Naive thymus-derived CD4-positive, alpha-beta T cell (primary cell): Measurements from ENCODE around the gene MAP1LC3B2. TPM values are rescaled to one million over a fixed set of nuclear protein-coding genes. Genes with fewer than 3 reads are reported as not detected.

Experiments
- ATAC-seq: fragments of 150-1000 bp; cut with Tn5 transposase; 2 replicates; pipeline ENCODE4 v1.10.0; 2021; ENCODE audit warnings: mild to moderate bottlenecking, moderate library complexity
- CTCF ChIA-PET: fragments of 350-600 bp; sonication (Branson Sonifier 250); formaldehyde crosslinking; loops from one replicate; lab custom pipeline; 2021; ENCODE audit warnings: antibody characterized with exemption; lab: Charles Lee
- POLR2A ChIA-PET: fragments of 350-600 bp; sonication (Branson Sonifier 250); formaldehyde crosslinking; loops from one replicate; lab custom pipeline; 2021; ENCODE audit warnings: antibody characterized with exemption, inconsistent platforms; lab: Charles Lee
- DNase-seq, 9 donors: peaks; one replicate each; pipeline versions ENCODE4 v3.0.0 to v3.0.0-alpha.2; 2020 to 2022; ENCODE audit warnings: mixed read lengths in 1 of 9
- H3K27ac ChIP-seq: one replicate; pipeline ENCODE4 v1.7.0; 2013; ENCODE audit warnings: mild to moderate bottlenecking, low read depth, low read length, moderate library complexity
- H3K27me3 ChIP-seq, 2 donors: one replicate each; pipeline ENCODE4 v1.7.0; 2013; ENCODE audit warnings: low read length in 2 of 2, mild to moderate bottlenecking in 2 of 2, moderate library complexity in 2 of 2; ENCODE audit not compliant: control insufficient read depth in 2 of 2, insufficient read depth in 2 of 2
- H3K36me3 ChIP-seq, 3 experiments: 1 replicate in 2 of 3; 2 replicates in 1 of 3; pipeline ENCODE4 v1.7.0; 2013; ENCODE audit warnings: low read length in 3 of 3, mild to moderate bottlenecking in 3 of 3, moderate library complexity in 1 of 3; ENCODE audit not compliant: insufficient read depth in 3 of 3, control insufficient read depth in 2 of 3
- H3K4me1 ChIP-seq, 2 donors: one replicate each; pipeline ENCODE4 v1.7.0; 2013; ENCODE audit warnings: low read length in 2 of 2, mild to moderate bottlenecking in 2 of 2, moderate library complexity in 1 of 2; ENCODE audit not compliant: control insufficient read depth in 2 of 2, insufficient read depth in 2 of 2
- H3K4me3 ChIP-seq: 2 replicates; pipeline ENCODE4 v1.7.0; 2013; ENCODE audit warnings: mild to moderate bottlenecking, low read length
- H3K9me3 ChIP-seq, 3 experiments: 1 replicate in 2 of 3; 2 replicates in 1 of 3; pipeline ENCODE4 v1.7.0; 2013; ENCODE audit warnings: low read length in 3 of 3; ENCODE audit not compliant: control insufficient read depth in 2 of 3
- H3K27ac Mint-ChIP-seq, 9 donors: one replicate each; pipeline ENCODE4 v1.8.0; 2020 to 2022; ENCODE audit warnings: mixed read lengths in 9 of 9, mild to moderate bottlenecking in 8 of 9, moderate library complexity in 5 of 9, inconsistent platforms in 2 of 9
- H3K27me3 Mint-ChIP-seq, 5 donors: one replicate each; pipeline ENCODE4 v1.8.0; 2021 to 2022; ENCODE audit warnings: mixed read lengths in 5 of 5, mild to moderate bottlenecking in 1 of 5
- H3K36me3 Mint-ChIP-seq, 5 donors: one replicate each; pipeline ENCODE4 v1.8.0; 2020 to 2022; ENCODE audit warnings: mixed read lengths in 5 of 5, mild to moderate bottlenecking in 3 of 5, inconsistent platforms in 1 of 5
- H3K4me1 Mint-ChIP-seq, 7 donors: one replicate each; pipeline ENCODE4 v1.8.0; 2020 to 2022; ENCODE audit warnings: mixed read lengths in 7 of 7, mild to moderate bottlenecking in 3 of 7, inconsistent platforms in 1 of 7
- H3K4me3 Mint-ChIP-seq, 10 donors: one replicate each; pipeline ENCODE4 v1.8.0; 2020 to 2022; ENCODE audit warnings: mild to moderate bottlenecking in 10 of 10, mixed read lengths in 10 of 10, moderate library complexity in 6 of 10, inconsistent platforms in 2 of 10
- H3K9me3 Mint-ChIP-seq, 11 donors: one replicate each; pipeline ENCODE4 v1.8.0; 2020 to 2022; ENCODE audit warnings: mixed read lengths in 11 of 11, mild to moderate bottlenecking in 4 of 11, inconsistent platforms in 1 of 11, moderate library complexity in 1 of 11
- intact Hi-C, 2 donors: fragments of 100-400 bp; cut with micrococcal nuclease; formaldehyde crosslinking; loops; one replicate each; pipeline ENCODE4 v1.15.1; 2023
- polyA plus RNA-seq, 2 donors: library from polyadenylated mRNA; unstranded; fragments of 300-500 nt; fragmentation: Illumina TruSeq; gene quantifications; one replicate each; pipeline ENCODE4 v1.2.3, GENCODE V29; 2021
- total RNA-seq, 6 experiments: library from RNA in 5 of 6; stranded (reverse) in 5 of 6; gene quantifications; 1 replicate in 5 of 6; 2 replicates in 1 of 6; pipeline ENCODE4 v1.2.3 and lab custom pipeline; 2021 to 2026

MAP1LC3B2 gene
- total and polyA plus RNA-seq, 7 experiments from 2014 or later: 0.48 to 6.6 (median 1.7) TPM

DNA sequence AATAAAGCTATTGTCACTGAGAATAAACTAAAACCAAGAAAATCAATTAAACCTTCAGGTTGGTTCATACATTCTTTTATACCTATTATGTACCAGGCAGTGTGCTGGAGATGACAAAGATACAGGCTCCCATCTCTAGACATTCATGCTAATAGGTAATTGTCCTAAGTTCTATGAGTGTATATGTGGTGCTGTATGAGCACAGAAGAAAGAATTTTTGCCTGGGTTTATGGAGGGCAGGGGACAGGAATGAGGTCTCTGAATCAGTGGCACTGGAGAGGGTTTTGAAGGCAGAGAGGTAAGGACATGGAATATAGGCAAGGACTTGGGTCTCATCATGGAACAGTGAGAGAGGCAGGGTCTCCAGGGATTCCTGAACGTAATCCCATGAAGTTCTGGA, 38.7 kb downstream of the MAP1LC3B2 start:
- ChIA-PET CTCF (interaction anchor here (0.5 to 1.0 kb wide), 3 partner anchors 15 to 117 kb away, joined by 3 to 7 read pairs (median 3); no protein-coding TSS in a partner anchor), POLR2A (no interaction called here)
- H3K4me3 Mint-ChIP-seq: no peak overlapping the region

DNA sequence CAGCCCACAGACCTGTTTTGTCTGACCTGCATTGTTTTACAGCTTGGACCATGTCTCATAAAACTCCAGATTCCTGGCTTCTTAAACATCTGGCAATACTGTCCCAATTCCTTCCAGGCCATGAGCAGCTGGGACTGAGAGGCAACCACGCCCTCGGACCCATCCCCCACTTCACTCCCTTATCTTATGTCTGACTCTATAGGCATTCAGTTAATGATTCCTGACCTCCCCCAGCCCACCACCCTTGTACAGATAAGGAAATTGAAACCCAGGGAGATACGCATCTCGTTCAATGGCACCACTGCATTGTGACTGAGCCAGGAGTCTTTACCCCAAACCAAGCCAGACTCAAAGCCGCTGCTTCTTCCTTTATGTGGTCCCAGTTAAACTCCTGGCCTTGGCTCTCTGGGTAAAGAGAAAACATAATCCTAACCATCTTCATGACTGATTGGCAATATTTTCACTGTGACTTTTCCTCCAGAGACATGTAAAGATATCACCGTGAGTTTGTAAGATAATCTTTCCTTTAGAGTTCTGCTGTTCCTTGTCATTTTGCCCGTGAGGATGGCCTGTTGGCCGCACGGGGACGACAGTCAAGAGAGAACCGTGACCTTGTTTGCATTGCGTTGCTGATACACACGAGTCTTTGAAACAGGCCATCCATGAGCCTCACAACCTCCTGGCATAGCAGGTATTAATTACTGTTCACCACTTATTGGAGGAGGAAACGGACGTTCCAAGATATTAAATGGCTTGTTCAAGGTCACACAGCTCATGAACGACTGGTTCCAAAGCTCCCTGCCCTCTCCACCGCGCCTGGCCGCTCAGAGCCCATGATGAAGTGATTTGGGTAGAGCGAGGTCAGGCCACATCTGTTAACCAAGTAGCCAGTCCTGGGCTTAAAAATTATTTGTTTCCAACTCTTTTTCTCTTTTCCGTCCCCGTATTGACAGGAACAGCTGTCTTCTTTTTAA, 39.4 kb downstream of the MAP1LC3B2 start:
- H3K27ac Mint-ChIP-seq: peak overlapping the region in 3 of 9 donors; percentile 12 to 80 (median 31)
- H3K4me3 ChIP-seq: no peak overlapping the region
- ATAC-seq (no peak), DNase-seq (no peak)
- ChIA-PET POLR2A (no interaction called here), CTCF (interaction anchor here (0.5 to 1.9 kb wide), 8 partner anchors 10 to 600 kb away, joined by 3 to 9 read pairs (median 4); no protein-coding TSS in a partner anchor)
- no peaks in the 10 kb centered on the region for H3K27me3 ChIP-seq
- H3K4me1 Mint-ChIP-seq: peaks cover 23 to 54% (median 35%) of the 10 kb centered on the region in 7 donors
- H3K9me3 Mint-ChIP-seq: peaks cover 0 to 6% (median 0%) of the 10 kb centered on the region in 11 donors
- H3K4me1 ChIP-seq: peaks cover 9 to 26% of the 10 kb centered on the region in 2 donors
- H3K27me3 Mint-ChIP-seq: peaks cover 0 to 5% (median 0%) of the 10 kb centered on the region in 5 donors
- peaks cover 0 to 9% (median 0%) of the 10 kb centered on the region in 5 donors for H3K36me3 Mint-ChIP-seq
- intact Hi-C loops: loop anchor here (1.0 to 10.0 kb wide), 10 partner anchors 64 to 601 kb away; partner anchors contain the start of gene MED13L (in 2 of the 2)
- H3K4me3 Mint-ChIP-seq: no peak overlapping the region
- no peak overlapping the region for H3K27ac ChIP-seq
- H3K9me3 ChIP-seq: no peaks in the 10 kb centered on the region
- H3K36me3 ChIP-seq: no peaks in the 10 kb centered on the region

More for the DNA sequence above, 38.7 kb downstream of the MAP1LC3B2 start:
- Mint-ChIP-seq H3K27me3 (peaks cover 0 to 5% (median 0%) of the 10 kb centered on the region in 5 donors), H3K9me3 (peaks cover 0 to 6% (median 0%) of the 10 kb centered on the region in 11 donors), H3K27ac (peak overlapping the region in 3 of 9 donors; percentile 12 to 71 (median 45)), H3K36me3 (peaks cover 0 to 9% (median 0%) of the 10 kb centered on the region in 5 donors), H3K4me1 (peaks cover 24 to 57% (median 35%) of the 10 kb centered on the region in 7 donors)
- H3K9me3 ChIP-seq: no peaks in the 10 kb centered on the region
- intact Hi-C loops: loop anchor here (2.0 to 10.0 kb wide), 5 partner anchors 63 to 601 kb away; no protein-coding TSS in a partner anchor
- no peaks in the 10 kb centered on the region for H3K36me3 ChIP-seq
- peaks cover 9 to 26% of the 10 kb centered on the region in 2 donors for H3K4me1 ChIP-seq
- no peaks in the 10 kb centered on the region for H3K27me3 ChIP-seq
- ATAC-seq (no peak), DNase-seq (no peak)
- no peak overlapping the region for H3K27ac ChIP-seq
- H3K4me3 ChIP-seq: no peak overlapping the region

DNA sequence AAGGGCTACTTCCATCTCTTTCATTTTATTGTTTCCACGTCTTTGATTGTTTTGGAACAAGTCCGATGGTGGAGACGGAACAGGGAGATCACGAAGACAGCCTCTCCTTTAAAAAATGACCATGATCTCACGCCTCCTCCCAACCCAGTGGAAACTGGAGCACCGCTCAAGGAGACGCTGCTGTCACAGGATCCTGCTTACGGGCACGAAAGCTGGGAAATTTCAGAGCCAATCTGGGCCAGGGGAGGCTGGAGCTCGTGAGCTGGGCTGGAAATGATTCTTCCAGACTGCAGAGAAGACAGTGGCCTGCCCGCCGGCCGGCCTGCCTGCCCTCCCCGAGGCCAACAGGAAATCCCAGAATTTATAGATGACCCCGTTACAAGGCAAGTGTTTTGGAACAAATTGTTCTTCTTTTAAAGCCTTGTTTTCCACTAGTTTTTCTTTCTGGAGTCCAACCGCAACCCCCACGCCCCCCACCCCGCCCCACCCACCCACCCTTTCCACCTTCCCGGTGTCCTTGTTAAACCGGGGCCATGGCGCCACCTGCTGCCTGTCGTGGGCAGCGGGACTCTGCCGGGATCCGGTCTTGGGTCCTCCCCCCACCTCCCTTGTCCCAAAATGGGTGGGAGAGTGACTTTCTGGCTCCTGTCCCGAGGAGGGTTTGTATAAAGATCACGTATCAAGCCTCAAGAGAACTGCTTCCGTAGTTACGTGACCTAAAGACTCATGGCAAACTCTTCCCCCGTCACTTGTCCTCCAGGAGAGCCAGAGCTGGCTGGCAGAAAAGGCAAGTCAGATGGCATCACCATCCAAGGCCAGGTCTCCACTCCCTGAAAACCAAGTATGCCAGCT, 40.3 kb downstream of the MAP1LC3B2 start:
- H3K4me3 ChIP-seq: no peak overlapping the region
- CTCF ChIA-PET: interaction anchor here (0.6 to 1.9 kb wide), 12 partner anchors 10 to 601 kb away, joined by 3 to 10 read pairs (median 3); no protein-coding TSS in a partner anchor
- Mint-ChIP-seq H3K27me3 (peaks cover 0 to 5% (median 0%) of the 10 kb centered on the region in 5 donors), H3K4me3 (peak overlapping the region in 4 of 10 donors; percentile 12 to 36 (median 22)), H3K36me3 (peaks cover 0 to 9% (median 0%) of the 10 kb centered on the region in 5 donors), H3K4me1 (peaks cover 16 to 48% (median 29%) of the 10 kb centered on the region in 7 donors), H3K9me3 (peaks cover 0 to 6% (median 0%) of the 10 kb centered on the region in 11 donors), H3K27ac (peak overlapping the region in 1 of 9 donors; percentile 67)
- ATAC-seq (peak; percentile 79), DNase-seq (peak; percentile 23 to 61 (median 39))
- intact Hi-C loops: loop anchor here (1.0 to 10.0 kb wide), 11 partner anchors 65 to 602 kb away; partner anchors contain the start of gene MED13L (in 2 of the 2)
- peaks cover 2 to 17% of the 10 kb centered on the region in 2 donors for H3K4me1 ChIP-seq
- POLR2A ChIA-PET: interaction anchor here (0.6 kb wide), 1 partner anchor 384 kb away, joined by 3 read pairs; no protein-coding TSS in a partner anchor
- H3K27ac ChIP-seq: no peak overlapping the region
- H3K36me3 ChIP-seq: no peaks in the 10 kb centered on the region
- H3K27me3 ChIP-seq: no peaks in the 10 kb centered on the region
- H3K9me3 ChIP-seq: no peaks in the 10 kb centered on the region

DNA sequence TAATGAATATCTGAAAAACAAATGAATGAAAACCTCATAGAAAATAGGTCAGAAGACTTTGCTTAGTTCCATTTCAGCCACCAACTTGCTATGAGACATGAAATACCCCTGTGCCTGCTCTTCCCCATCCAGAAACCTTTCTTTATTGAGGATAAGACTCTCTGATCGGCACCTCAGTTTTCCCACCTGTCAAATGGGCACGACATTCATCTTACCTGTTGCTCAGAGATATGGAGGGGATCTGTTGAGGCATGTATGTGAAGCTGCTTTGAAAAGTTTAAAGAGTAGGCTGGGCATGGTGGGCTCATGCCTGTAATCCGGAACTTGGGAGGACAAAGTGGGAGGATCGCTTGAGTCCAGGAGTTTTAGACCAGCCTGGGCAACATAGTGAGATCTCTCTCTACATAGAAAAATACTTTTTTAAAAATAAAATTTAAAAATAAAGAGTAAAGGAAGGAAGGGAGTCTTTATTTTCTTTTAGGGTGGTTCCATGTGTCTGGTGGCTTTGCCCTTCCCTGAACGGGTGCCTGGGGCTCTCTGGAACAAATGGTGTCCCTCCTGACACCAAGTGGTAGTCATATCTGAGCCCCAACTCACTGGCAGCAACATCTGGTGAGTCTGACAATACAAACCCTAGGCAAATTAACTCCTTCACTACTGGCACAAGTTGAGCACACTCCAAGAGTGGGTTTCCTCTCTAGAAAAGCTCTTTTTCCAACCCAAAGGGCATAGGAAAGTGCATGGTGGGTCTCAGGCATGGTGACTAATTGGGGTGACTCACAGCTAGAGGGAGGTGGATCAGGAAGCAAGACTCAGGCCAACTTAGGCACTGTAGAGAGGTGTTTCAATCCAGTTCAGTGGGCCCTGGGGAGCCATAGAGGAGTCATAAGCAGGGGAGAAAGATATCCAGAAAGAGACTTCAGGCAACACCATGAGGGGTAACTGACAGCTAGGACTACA, 42.1 kb downstream of the MAP1LC3B2 start:
- Mint-ChIP-seq H3K36me3 (peaks cover 0 to 2% (median 0%) of the 10 kb centered on the region in 5 donors), H3K4me1 (peaks cover 0 to 39% (median 13%) of the 10 kb centered on the region in 7 donors), H3K27me3 (peaks cover 0 to 8% (median 0%) of the 10 kb centered on the region in 5 donors), H3K27ac (peak overlapping the region in 2 of 9 donors; percentile 20 to 62), H3K4me3 (no peak overlapping the region), H3K9me3 (peaks cover 0 to 2% (median 0%) of the 10 kb centered on the region in 11 donors)
- intact Hi-C loops: loop anchor here in 1 of 2 donors (2.0 to 5.0 kb wide), 2 partner anchors 534 to 584 kb away; no protein-coding TSS in a partner anchor
- Histone ChIP-seq H3K36me3 (no peaks in the 10 kb centered on the region), H3K9me3 (no peaks in the 10 kb centered on the region), H3K4me1 (peaks cover 0 to 4% of the 10 kb centered on the region in 2 donors), H3K27ac (no peak overlapping the region), H3K27me3 (no peaks in the 10 kb centered on the region), H3K4me3 (no peak overlapping the region)
- ATAC-seq: peak; percentile 56
- DNase-seq: no peak
- CTCF ChIA-PET: interaction anchor here (0.6 to 1.3 kb wide), 7 partner anchors 22 to 603 kb away, joined by 3 to 10 read pairs (median 3); partner anchors contain the start of gene MAP1LC3B2
- POLR2A ChIA-PET: interaction anchor here (0.6 kb wide), 1 partner anchor 459 kb away, joined by 3 read pairs; no protein-coding TSS in a partner anchor
